ENCODE results near the gene CDC42EP1.

- TF ChIP-seq CTCF (IDR thresholded peaks at IDR 0.05 in 4 of 5, conservative IDR thresholded peaks at IDR 0.05 in 1 of 5): no peak
- peak in 1 of 2 donors; percentile 30 for TF ChIP-seq POLR2A (IDR thresholded peaks at IDR 0.05)
Measured at GRCh38 chr22:37608477-37609239, 48.4 kb downstream of the CDC42EP1 start, which contains the start of gene GGA1.

All from gastrocnemius medialis (tissue), 4 donors.